Erythroblast (primary cell): ENCODE data around the gene TAF11L10.

Experiments
- GATA1 ChIP-seq: IDR thresholded peaks from 2 replicates; pipeline ENCODE4 v1.6.1; 2011; ENCODE audit warnings: low read depth, mild to moderate bottlenecking, control low read depth, low read length, moderate library complexity
- POLR2A ChIP-seq: IDR thresholded peaks from 2 replicates; pipeline ENCODE4 v1.6.1; 2011; ENCODE audit warnings: mild to moderate bottlenecking, low read length

- no peak for TF ChIP-seq POLR2A
- TF ChIP-seq GATA1: no peak
Observed at GRCh38 chr5:17634160-17634559, 36.5 kb upstream of the TAF11L10 start, which contains the start of gene TAF11L14.
